Gastrocnemius medialis (tissue), 4 donors: ENCODE data around the gene GASK1A. TPM values are rescaled to one million over a fixed set of nuclear protein-coding genes. Genes with fewer than 3 reads are reported as not detected.

Experiments
- ATAC-seq, 2 donors: fragments of 150-250 bp; one replicate each; pipeline ENCODE4 v1.9.1; 2016
- DNase-seq, 2 donors: peaks; one replicate each; pipeline ENCODE4 v3.0.0-alpha.2; 2019
- H3K27ac ChIP-seq, 4 donors: fragments of 200-600 bp; sonication (generic); 1 replicate in 1 of 4; 2 replicates in 3 of 4; pipeline ENCODE4 v1.5.1; 2016 to 2018; ENCODE audit warnings: mild to moderate bottlenecking in 2 of 4, moderate library complexity in 1 of 4
- H3K27me3 ChIP-seq, 3 donors: fragments of 200-600 bp; sonication (generic) in 2 of 3; 1 replicate in 1 of 3; 2 replicates in 2 of 3; pipeline versions ENCODE4 v1.5.1 to v1.6.0; 2016 to 2019; ENCODE audit warnings: mild to moderate bottlenecking in 1 of 3, moderate library complexity in 1 of 3
- H3K36me3 ChIP-seq, 2 donors: fragments of 200-600 bp; sonication (generic) in 1 of 2; one replicate each; pipeline ENCODE4 v1.5.1; 2017 to 2018
- H3K4me1 ChIP-seq, 2 donors: fragments of 200-600 bp; sonication (generic) in 1 of 2; one replicate each; pipeline ENCODE4 v1.5.1; 2016 to 2017; ENCODE audit warnings: mild to moderate bottlenecking in 2 of 2
- H3K4me3 ChIP-seq, 4 donors: fragments of 200-600 bp; sonication (generic) in 3 of 4; 1 replicate in 1 of 4; 2 replicates in 3 of 4; pipeline ENCODE4 v1.5.1; 2016 to 2019; ENCODE audit warnings: mild to moderate bottlenecking in 2 of 4
- H3K9me3 ChIP-seq, 3 donors: fragments of 200-600 bp; sonication (generic) in 2 of 3; 1 replicate in 1 of 3; 2 replicates in 2 of 3; pipeline ENCODE4 v1.5.1; 2016 to 2019
- CTCF ChIP-seq, 5 experiments: fragments of 450-650 bp in 3 of 5; fragments of 200-600 bp in 2 of 5; sonication (generic) in 2 of 5; IDR thresholded peaks in 4 of 5; conservative IDR thresholded peaks in 1 of 5; 1 replicate in 4 of 5; 2 replicates in 1 of 5; pipeline ENCODE4 v1.5.1; 2016 to 2019; ENCODE audit warnings: antibody characterized with exemption in 5 of 5, mild to moderate bottlenecking in 3 of 5, moderate library complexity in 3 of 5
- POLR2A ChIP-seq, 2 donors: fragments of 450-650 bp; IDR thresholded peaks; one replicate each; pipeline ENCODE4 v1.6.1; 2017; ENCODE audit warnings: antibody characterized with exemption in 2 of 2, mild to moderate bottlenecking in 2 of 2, moderate library complexity in 2 of 2
- in situ Hi-C, 4 donors: fragments of 200-750 bp; cut with MboI; loops; one replicate each; pipeline versions ENCODE4 v1.15.0 to v1.8.0; 2017; ENCODE audit warnings: low sequenced_read_pairs in 4 of 4
- intact Hi-C: fragments of 100-400 bp; cut with DNase I; formaldehyde crosslinking; loops from one replicate; pipeline ENCODE4 v1.15.1; 2023; ENCODE audit warnings: low total_unique reads
- total RNA-seq, 4 donors: library from RNA; depleted of rRNA; stranded (reverse); fragments of >200 nt; gene quantifications; one replicate each; pipeline versions ENCODE4 v1.1.0 to v1.2.3, GENCODE V29; 2016

Gene GASK1A
- total RNA-seq, 4 donors from 2014 or later, result 0.52 to 6.8 (median 0.87) TPM

- no peaks in the 10 kb centered on the region for H3K27me3 ChIP-seq
- no peaks in the 10 kb centered on the region for H3K9me3 ChIP-seq
- ATAC-seq (no peak), DNase-seq (no peak)
- in situ Hi-C loops, result no loop called here
- H3K4me3 ChIP-seq, result no peak overlapping the region
- TF ChIP-seq CTCF (IDR thresholded peaks at IDR 0.05 in 4 of 5, conservative IDR thresholded peaks at IDR 0.05 in 1 of 5) (no peak), POLR2A (IDR thresholded peaks at IDR 0.05) (no peak)
- H3K4me1 ChIP-seq, result no peaks in the 10 kb centered on the region
- intact Hi-C loops, result no loop called here
- H3K36me3 ChIP-seq, result no peaks in the 10 kb centered on the region
- H3K27ac ChIP-seq, result no peak overlapping the region
Measured at GRCh38 chr3:43012174-43012573, 33.1 kb downstream of the GASK1A start.

GRCh38 chr3:43013256-43013655 is 34.1 kb downstream of the GASK1A start:
- intact Hi-C loops, result no loop called here
- Histone ChIP-seq H3K27me3 (no peaks in the 10 kb centered on the region), H3K4me1 (no peaks in the 10 kb centered on the region), H3K9me3 (no peaks in the 10 kb centered on the region), H3K36me3 (no peaks in the 10 kb centered on the region), H3K27ac (no peak overlapping the region), H3K4me3 (no peak overlapping the region)
- ATAC-seq, result no peak
- no peak for TF ChIP-seq POLR2A (IDR thresholded peaks at IDR 0.05)
- no peak for TF ChIP-seq CTCF (IDR thresholded peaks at IDR 0.05 in 4 of 5, conservative IDR thresholded peaks at IDR 0.05 in 1 of 5)
- in situ Hi-C loops, result no loop called here
- DNase-seq, result no peak

- DNase-seq (no peak), ATAC-seq (no peak)
- intact Hi-C loops (no loop called here), in situ Hi-C loops (no loop called here)
- no peaks in the 10 kb centered on the region for H3K27me3 ChIP-seq
- no peak for TF ChIP-seq POLR2A (IDR thresholded peaks at IDR 0.05)
- TF ChIP-seq CTCF (IDR thresholded peaks at IDR 0.05 in 4 of 5, conservative IDR thresholded peaks at IDR 0.05 in 1 of 5), result no peak
- H3K4me1 ChIP-seq, result no peaks in the 10 kb centered on the region
- H3K27ac ChIP-seq, result no peak overlapping the region
- H3K36me3 ChIP-seq, result no peaks in the 10 kb centered on the region
- no peaks in the 10 kb centered on the region for H3K9me3 ChIP-seq
- H3K4me3 ChIP-seq, result no peak overlapping the region
Measured at GRCh38 chr3:43013743-43014155, 34.6 kb downstream of the GASK1A start.

GRCh38 chr3:43014241-43014640 is 35.1 kb downstream of the GASK1A start:
- Histone ChIP-seq H3K27ac (no peak overlapping the region), H3K27me3 (no peaks in the 10 kb centered on the region), H3K4me3 (no peak overlapping the region), H3K4me1 (no peaks in the 10 kb centered on the region), H3K9me3 (no peaks in the 10 kb centered on the region), H3K36me3 (no peaks in the 10 kb centered on the region)
- in situ Hi-C loops (no loop called here), intact Hi-C loops (no loop called here)
- no peak for DNase-seq
- no peak for ATAC-seq
- TF ChIP-seq POLR2A (IDR thresholded peaks at IDR 0.05) (no peak), CTCF (IDR thresholded peaks at IDR 0.05 in 4 of 5, conservative IDR thresholded peaks at IDR 0.05 in 1 of 5) (no peak)

GRCh38 chr3:43014956-43015355 is 35.8 kb downstream of the GASK1A start:
- in situ Hi-C loops, result no loop called here

More at GRCh38 chr3:43014956-43015355, 35.8 kb downstream of the GASK1A start:
- no peaks in the 10 kb centered on the region for H3K36me3 ChIP-seq
- DNase-seq (no peak), ATAC-seq (no peak)
- intact Hi-C loops, result no loop called here
- H3K27me3 ChIP-seq, result no peaks in the 10 kb centered on the region
- H3K9me3 ChIP-seq, result no peaks in the 10 kb centered on the region
- H3K4me3 ChIP-seq, result no peak overlapping the region
- H3K4me1 ChIP-seq, result no peaks in the 10 kb centered on the region
- no peak for TF ChIP-seq POLR2A (IDR thresholded peaks at IDR 0.05)
- TF ChIP-seq CTCF (IDR thresholded peaks at IDR 0.05 in 4 of 5, conservative IDR thresholded peaks at IDR 0.05 in 1 of 5), result no peak
- no peak overlapping the region for H3K27ac ChIP-seq
